ENCODE data around the gene NCS1.
A peak's percentile ranks its signal among the peaks of the same experiment; 100 is the strongest.

Gene NCS1

DNA sequence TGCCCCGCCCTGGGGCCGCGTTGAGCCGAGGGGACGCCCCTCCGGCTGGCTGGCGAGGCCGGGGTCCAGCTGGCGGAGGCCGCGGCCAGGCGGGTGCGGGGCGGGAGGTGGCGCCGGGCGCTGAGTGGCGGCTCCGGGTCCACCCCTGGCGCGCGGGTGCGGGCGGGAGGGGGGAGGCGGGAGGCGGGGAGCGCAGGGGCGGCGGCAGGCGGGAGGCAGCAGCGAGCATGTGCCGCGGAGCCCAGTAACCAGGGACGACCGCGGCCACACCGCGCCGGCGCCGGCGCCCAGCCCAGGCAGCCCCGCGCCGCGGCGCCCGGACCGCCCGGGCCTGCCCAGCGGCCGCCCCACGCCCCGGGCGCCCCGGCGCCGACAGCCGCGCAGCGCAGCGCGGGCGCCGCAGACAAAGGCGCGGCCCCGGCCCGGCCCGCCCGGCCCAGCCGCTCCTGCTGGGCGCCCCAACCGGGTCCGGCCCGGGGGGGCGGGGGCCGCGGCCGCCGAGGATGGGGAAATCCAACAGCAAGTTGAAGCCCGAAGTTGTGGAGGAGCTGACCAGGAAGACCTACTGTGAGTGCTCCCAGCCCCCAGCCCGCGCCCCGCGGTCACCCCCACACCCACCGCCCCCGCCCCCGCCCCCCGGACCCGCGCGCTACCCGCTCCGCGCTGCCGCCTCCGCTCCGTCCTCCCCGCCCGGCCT is at the start of gene NCS1:
Gene NCS1 (plus strand): TSS at position 244 of the 697 bp plus-strand sequence. CDS start 260 bp downstream, at position 504.
- DNase-seq: peak; percentile 2

DNA sequence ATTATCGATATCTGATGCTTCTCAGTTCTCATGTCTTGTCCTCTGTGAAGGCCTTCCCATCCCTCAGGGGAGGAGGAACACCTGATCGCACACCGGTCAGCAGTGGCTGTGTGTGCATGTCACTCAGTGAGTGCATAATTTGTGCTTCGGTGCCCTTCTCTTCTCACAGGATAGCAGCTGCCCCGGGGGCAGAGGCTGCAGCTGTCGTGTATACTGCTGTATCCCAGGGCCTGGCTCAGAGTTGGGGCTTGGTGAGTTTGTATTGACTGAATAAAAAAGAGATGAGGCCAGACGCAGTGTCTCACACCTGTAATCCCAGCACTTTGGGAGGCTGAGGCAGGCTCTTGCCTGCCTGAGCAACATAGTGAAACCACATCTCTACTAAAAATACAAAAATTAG is 49.7 kb upstream of the NCS1 start:
- no peak for DNase-seq

DNA sequence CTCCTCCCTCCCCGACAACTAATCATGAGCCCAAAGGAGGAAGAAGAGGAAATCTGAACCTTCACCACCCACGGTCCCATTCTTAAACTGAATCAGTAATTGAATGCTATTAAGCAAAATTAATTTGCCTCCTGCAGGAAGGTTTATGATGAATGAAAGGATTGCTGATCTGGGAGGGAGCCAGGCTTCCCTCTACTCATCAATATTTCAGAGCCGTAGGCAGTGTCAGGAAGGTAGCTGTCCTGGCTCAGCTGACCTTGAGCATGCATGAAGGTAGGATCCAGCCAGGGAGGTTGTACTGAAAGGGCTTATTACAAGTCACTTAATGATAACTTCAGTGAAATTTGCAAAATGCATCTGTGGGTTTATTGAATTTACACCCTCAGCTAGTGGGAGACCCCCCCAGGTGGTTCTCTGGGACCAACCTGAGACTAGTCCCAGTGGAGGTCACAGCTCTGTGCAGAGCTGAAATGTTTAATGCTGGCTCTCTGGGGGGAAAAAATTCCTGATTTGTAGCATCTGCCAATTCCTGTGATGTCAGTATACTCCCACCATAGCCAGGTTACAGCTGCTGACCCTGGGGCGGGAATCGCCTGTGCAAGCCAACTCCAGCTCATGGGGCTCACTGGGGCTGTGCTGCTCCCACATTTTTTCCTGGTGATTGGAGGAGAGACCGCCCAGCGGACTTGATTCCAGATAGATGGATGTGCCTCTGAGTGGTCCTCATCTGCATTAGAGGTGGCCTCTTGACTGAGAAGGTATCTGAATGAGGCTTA is 47.9 kb upstream of the NCS1 start:
- no peak for DNase-seq

DNA sequence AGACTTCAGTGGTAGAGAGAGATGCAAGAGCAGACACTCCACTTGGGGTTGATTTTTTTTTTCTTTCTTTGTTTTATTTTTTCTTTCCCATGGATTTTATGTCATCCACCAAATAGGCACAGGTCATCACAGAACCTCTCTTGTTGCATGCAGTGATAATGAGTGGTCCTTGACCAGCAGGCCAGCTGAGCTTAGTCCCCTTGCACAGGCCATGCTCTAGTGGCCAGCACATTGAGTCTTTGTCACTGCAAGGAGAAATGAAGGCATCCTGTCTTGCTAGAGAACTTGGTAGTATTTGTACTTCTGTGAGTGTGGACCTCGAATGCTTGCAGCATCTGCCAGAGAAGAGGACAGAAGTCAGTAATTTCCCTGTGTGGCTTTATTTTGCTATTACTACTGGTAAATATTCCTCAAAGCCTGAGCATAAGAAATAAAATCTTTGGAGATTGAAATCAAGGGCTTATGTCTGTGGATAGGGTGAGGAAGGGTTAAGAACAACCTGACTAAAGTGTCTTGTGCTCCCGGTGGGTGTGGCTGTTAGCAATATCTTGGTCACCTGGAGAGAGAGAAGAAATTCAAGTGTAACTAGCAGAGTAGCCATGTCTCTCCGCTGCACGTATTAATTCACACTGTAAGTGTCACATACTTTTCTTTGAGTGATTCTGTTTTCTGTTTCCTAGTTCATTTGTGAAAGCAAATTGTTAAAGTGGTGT is 45.3 kb upstream of the NCS1 start:
- DNase-seq: no peak

DNA sequence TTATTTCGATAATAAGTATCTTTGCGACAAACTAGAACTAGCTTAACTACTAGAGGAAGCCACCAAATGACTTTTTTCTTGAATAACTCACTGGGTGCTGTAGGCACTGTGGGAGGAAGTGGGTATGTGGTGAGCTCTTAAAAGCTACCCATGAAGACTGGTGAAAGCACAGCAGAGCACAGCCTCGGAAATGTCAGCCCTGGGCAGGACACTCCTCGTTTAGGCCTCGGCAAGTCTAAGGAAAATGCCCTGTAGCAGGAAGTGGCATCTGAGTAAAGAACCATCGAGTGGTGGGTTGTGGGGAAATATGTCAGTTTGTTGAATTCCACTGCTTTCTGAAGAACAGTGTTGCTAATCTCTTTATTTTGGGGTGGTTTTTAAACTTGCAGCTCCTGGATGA is 44.0 kb upstream of the NCS1 start:
- no peak for DNase-seq

DNA sequence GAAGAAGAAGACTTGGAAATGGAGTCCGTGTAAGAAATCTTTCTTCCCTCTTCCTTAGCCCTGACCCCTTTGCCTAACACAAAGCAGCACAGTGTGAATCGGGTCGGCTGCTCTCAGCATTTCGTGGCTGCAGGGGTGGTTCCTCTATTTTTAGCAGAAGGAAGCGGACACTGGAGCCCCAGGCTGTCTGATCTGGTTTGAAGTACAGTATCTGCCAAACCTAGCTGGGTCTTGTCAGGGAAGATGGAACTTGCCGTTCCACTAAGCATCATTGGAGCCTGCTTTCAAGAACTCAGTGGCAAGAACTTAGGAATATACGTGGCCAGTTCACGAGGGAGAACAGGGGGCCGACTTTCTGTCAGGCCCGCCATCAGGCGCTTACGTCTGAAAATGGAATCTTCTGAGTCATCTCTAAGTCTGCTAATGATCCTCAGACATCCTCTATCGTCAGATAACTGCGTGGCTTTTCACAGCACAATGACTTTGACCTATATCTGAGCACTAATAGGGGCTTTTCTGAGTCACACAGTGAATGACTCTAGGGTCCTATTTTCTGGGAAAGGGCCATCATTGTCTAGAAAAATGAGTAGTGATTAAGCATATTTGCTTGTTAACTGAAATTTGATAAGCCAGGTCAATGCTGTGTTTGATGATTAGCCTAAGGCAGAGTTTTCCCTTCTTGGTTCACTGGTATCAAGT is 43.3 kb upstream of the NCS1 start:
- DNase-seq: no peak

DNA sequence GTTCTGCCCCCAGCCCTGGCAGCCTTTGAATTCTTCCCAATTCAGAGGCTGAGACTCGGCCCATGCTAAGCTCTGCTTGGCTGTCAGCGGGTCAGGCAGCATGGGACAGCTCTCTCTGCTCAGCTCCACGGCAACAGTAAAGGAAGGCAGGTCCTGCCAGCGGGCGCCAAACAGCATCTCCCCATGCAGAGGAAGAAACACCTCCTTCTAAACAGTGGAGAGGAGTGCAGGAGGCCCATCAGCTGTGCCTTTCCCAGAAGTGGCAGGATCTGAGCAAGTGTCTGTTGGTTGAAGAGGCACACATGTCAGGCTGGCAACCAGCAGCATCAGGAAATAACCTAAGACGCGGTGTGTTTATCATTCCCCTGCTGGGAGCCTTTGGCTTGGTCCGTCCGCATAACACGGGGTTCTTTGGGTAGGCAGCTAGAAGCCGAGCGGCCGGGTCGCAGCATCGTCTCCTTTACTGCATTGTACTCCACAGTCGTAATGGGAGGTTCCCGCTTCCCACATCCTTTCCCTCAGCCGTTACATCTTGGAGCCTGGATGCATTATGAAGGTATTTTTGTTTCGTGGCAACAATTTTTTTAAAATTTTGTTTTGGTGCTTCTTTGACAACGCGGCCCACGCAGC is 42.7 kb upstream of the NCS1 start:
- no peak for DNase-seq

DNA sequence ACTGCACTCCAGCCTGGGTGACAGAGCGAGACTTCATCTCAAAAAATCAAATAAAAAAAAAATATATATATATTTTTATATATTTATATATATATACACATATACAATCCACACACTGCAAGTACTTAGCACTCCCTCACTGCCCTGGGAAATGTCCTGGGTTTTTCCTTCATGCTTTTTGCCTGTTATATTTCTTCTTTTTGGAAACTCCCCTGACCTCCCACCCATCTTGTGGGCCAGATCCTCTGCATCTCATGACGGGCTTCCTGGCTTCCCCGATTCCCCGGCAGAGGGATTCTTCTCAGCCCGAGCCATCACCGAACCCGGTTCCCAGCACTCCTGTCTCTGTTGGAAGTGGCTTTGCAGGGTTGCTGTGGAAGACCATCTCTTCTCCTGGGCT is 39.5 kb upstream of the NCS1 start:
- DNase-seq: no peak

DNA sequence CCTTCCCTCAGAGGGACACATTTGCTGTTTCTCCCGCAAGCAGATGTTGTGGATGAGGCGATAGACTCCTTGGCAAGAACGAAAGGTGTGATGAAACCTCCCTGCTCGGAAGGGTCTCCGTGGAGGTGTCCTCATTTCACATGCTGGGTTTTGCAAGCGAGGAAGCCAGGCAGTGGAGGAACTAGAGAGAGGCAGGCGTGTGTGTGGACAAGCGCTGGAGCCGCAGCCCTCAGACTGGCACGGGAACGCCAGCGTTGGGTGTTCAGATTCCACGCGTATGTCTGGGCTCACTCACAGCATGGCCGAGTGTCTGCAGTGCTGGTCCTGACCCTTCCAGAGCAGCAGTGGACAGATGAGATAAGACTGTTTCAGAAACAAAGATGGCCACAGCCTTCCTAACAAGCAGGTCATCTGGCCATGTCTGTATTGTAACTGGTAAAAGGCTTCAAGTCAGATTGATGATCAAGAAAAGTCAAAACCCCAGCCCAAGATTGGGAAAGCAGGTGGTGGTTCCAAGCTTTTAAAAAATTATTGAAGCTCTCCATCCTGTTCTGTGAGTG is 35.0 kb upstream of the NCS1 start:
- DNase-seq: no peak

DNA sequence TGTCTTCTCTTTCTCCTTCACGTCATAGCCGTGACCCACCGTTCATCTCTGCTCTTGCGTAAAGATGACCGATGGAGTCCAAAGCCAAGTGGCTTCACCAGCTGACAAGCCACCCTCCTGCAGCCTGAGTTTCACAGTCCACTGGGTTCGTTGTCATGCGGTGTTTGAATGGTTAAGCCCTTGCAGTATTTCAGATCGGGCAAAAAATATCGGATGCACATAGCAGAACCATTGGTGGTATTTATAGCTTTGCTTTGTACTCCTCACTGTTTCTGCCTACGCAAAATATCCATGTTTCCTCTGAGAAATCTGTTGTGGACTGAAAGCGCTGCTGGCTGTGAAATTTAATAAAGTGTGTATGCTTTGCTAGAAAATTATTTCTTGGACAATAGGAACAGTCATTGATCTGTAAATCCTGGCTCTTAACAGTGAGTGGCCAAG is 34.5 kb upstream of the NCS1 start:
- no peak for DNase-seq

DNA sequence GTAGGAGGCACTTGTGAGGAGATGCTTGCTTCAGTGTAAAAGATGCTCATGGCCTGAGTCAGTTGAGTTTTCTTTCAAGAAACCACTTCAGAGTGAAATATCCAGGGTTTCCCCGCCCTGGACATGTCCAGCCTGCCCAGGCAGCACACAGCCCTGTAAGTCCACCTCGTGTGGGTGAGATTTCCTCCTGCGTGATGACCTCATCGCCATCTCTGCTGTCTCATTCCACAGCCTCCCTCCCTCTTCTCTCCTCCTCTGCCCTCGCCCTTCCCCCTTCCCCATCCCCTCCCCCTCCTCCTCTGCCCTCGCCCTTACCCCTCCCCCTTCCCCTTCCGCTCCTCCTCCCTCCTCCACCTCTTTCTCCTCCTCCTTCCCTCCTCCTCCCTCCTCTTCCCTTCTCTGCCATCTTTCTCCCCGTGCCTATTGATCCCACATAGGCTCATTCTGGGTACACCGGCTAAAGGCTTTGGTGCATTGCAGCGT is 34.0 kb upstream of the NCS1 start:
- no peak for DNase-seq

DNA sequence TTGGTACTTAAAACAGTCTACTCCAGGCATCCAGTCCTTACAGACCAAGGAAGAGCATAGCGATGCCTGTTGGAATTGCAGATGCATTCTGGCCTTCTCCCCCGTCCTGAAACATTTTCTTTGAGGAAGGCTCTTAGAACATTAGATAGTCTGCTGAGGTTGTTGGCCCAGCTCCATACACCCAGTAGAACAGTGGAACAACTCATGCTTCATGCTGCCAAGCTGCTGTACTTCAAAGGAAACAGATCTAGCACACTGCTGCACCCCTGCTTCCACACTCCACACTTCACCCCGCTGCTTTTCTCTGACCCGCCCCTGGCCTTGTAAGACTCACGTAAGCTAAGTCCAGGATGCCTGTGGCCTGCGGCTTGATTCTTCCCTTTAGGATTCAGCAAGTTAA is 33.4 kb upstream of the NCS1 start:
- peak; percentile 3 for DNase-seq

DNA sequence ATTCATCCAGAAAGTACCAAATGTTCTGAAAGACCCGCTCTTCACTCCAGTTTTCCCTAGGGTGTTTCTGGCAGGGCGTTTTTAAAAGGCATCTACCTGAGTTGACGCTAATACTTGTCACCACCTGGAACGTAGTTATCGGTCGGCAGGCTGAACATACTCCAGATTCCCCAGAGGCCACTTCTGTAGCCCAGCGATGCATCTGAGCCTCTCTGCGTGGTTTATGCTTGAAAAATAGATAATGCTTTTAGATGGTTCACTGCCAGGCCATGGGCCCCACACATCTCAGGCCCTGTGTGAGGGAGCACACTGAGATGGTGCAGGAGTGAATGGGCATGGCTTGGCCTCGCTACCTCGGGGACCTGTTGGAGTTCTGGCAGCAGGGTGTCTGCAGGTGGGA is 33.0 kb upstream of the NCS1 start:
- DNase-seq: no peak

DNA sequence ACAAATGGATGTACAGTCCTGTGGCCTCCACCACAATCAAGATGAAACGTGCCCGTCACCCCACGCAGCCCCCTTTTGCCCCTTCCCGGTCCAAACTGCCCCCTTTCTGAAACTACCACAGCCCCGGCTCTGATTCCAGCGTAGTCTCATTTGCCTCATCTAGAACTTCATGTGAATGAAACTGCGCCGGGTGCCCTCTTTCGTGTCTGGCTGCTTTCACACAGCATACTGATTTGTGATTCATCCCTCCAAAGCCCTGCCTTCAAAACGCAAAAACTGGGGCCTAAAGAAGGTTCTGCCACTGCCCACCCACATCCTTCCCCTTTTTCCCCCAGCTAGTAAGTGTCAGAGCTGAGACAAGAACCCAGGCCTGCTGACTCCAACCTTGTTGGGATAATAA is 31.5 kb upstream of the NCS1 start:
- DNase-seq: no peak

DNA sequence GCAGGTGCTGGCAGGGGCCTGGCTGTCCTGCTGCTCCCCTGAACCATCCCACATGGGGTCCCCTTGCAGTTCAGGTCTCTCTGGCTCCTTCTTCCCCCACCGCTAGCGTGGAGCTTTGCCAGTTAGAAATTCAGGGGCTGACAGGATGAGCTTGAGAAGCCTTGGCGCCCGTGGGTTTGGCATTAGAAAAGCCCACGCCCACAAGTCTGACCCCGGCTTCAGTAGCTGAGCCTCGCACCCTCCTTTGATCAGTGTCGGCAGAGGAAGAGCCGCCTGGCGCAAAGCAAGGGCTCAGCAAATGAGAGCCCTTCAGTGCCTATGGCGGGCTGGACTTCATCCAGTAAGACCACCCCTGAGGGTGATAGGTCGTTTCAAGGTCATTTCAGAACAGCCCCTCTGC is 30.1 kb upstream of the NCS1 start:
- DNase-seq: no peak

DNA sequence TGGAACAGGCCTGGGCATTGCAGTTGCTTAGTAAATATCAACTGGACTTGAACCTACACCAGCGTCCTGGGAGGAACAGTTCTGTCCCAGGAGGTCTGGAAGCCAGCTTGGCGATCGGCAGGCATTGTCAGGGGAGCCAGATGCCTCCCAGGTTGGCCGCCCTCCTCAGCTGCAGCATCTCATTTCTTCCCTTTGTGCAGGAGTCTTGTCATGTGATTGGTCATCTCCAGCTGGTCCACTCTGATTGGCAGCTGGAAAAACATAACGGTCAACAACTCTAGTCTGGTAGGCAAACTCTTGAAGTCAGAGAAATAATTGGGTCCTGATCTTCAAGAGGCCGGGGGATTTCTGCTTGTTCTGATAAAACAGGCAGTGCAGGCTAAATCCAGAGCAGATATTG is 29.6 kb upstream of the NCS1 start:
- DNase-seq: no peak

DNA sequence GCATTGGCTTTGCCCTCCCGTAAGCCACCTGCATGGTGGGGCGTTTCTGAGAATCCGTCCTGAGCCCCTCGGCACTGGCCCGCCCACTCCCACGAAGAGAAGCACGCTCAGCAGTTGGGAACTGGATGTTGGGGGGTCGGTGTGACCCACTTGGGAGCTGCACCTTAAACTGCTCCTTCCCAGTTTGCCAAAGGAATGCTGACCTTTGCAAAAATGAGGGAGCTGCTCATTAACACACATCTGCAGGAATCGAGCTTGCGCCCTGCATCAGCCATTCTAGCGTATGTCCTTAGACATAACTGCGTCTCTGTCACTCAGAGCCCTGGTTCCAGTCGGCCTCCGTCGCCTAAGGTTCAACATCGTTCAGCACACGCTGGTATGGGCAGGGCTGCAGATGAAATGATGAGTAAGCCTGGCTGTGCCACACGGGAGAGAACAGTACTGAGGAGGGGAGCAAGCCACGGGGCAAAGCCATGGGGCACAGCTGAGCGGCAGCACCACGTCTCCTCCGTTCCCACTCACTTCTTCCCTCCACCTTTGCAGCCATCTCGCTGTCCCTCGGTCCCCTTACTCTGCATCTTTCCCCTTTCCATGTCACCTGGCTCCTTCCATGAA is 28.8 kb upstream of the NCS1 start:
- no peak for DNase-seq

DNA sequence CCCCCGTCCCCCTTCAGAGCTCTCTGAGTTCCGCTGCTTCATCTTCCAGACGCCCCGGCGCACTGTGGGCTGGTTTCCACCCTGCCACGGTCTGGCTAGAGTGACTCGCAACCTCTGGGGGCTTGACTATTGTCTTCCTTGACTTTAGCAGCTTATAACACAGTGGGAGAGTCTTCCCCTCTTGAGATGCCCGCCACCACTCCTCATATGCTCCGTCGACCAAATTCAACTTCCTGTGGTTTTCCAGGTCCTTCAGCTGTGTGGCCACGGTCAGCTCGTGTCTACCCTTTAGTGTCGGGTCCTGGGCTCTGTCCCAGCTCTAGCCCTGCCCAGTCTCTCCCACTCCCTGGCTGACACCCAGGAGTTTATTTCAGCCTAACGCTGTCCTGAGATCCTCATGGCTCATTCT is 28.2 kb upstream of the NCS1 start:
- DNase-seq: no peak

DNA sequence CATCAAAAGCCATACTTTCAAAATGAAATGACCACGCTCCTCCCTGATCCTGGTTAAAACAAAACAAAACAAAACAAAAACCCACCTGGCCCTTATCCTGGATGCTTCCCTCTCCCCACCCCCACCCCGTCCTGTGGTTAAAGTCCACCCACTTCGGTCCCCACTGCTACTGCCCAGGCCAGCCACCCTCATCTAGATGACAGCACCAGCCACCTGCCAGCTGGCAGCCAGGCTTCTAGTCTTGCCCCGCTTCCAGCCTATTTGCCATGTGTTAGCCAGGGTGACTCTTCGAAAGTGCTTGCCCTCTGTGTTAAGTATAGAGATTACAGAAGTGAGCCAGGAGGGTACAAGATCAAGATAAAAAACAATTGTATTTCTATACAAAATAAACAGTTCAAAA is 27.5 kb upstream of the NCS1 start:
- no peak for DNase-seq

DNA sequence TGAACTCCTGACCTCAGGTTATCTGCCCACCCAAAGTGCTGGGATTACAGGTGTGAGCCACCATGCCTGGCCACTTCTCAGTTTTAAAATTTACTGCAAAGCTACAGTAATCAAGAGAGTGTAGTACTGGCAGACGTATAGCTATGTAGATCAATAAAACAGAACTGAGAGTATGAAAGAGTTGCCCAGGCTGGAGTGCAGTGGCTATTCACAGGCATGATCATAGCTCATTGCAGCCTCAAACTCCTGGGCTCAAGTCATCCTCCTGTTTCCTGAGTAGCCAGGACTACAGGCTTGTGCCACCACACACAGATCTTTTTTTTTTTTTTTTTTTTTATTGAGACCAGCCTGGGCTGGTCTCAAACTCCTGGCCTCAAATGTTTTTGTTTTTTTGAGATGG is 26.5 kb upstream of the NCS1 start:
- DNase-seq: no peak

DNA sequence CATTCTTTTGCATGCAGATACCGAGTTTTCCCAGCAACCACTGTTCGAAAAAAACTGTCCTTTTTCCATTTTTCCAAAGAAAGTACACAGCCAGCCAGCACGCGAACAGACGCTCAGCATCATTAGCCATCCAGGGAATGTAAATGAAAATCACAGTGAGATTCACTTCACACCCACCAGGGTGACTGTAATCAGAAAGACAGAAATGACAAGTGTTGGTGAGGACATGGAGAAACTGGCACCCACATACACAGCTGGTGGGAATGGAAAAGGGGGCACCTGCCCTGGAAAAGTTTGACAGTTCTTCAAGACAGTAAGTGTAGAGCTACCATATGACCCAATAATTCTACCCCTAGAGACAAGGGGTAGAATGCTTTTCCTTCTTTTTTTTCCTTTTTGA is 25.0 kb upstream of the NCS1 start:
- DNase-seq: no peak

DNA sequence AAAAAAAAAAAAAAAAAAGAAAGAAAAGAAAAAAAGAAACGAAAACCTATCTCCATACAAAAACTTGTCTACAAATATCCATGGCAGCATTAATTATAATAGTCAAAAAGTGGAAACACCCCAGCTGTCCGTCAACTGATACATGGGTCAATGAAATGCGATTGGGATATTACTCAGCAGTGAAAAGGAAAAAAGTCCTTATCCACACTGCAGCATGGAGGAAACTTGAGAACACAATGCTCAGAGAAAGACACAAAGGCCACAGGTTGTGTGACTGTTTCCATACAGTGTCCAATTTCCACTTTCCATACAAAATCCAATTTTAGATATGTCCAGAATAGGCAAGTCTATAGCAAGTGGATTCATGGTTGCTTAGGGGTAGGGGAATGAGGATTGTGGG is 24.3 kb upstream of the NCS1 start:
- no peak for DNase-seq
